HG03159 (cell line): ENCODE measurements around the gene KCNH5.
"Not testable (repeated sequence)": the region's sequence is repeated elsewhere in the genome, so short reads cannot be mapped to it uniquely, and the experiment has no call there.

Source experiments
- ATAC-seq: cut with Tn5 transposase; IDR thresholded peaks from one replicate; pipeline ENCODE4 v1.9.1; 2021; ENCODE audit warnings: mild to moderate bottlenecking, moderate library complexity; ENCODE audit not compliant: unreplicated experiment

KCNH5 gene

DNA sequence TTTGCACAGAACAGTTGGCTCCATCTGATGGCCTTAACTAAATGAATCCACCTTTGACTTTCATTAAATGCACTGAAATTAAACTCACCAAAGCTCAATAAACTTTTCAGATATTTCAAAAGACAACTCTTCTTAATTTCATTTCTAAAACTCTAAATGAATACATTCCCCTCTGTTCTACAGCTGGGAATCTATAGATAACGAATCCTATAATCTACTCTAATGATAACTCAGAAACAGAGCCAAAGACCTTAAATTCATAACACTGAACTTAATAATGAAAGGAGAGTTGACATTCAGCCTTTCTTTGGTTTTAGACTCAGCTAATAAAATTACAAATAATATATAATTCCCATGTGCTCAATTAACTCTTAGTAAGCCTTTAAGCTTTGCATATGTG is 150.5 kb downstream of the KCNH5 start:
- no peak for ATAC-seq

DNA sequence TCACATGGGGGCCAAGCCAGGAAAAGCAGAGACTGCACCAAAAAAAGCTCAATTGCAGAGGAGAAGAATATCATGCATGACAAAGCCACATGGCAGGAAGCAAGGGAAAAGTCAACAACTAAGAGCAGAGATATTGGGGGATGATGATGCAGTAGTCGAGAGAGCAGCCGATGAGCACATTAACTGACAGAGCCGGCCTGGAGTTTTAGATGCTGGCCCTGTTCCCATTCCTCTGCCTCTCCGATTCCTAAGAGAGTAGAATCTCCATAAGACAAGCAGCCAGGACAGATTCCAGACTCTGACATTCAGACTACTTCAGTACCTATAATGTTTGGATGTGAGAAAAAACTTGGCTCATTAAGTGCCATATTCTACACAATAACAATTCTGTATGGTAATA is 155.9 kb downstream of the KCNH5 start:
- no peak for ATAC-seq

DNA sequence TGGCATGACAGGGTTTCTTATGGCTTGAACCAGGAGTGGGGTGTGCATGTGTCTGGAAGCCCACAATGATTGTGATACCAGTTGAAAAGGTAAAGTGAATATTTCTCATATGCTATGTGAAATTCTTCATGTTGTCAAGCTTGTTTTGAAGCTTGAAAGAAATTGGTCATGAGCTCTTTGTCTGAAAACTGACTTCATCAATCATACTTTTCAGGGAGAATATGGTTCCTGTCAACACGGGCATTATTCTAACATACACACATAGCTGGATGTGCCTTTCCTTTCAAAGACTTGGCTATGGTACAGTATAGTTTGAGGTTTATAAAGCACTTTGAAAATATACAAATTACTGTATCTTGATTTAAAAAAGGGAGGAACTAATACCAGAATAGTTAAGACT is 158.8 kb downstream of the KCNH5 start:
- no peak for ATAC-seq

- ATAC-seq = no peak
These were observed 159.8 kb downstream of the KCNH5 start for GRCh38 chr14:62885451-62885850.

DNA sequence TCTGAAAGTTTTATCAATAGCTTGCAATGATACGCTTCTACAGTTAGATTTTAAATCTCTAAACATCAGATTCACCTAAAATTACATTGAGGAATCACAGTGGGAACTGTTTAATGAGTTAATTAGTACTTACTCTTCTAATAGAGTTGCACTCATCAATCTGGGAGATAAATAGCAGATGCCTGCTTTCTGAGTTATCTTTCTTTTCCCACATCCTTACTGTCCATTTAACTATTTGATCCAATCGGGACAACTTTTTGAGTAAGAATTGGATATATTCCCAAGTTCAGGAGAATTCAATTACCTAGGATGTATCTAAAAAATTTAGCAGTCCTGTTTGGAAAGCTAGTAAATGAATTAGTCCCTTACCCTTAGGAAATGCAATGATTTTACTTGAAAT is 162.3 kb downstream of the KCNH5 start:
- no peak for ATAC-seq

DNA sequence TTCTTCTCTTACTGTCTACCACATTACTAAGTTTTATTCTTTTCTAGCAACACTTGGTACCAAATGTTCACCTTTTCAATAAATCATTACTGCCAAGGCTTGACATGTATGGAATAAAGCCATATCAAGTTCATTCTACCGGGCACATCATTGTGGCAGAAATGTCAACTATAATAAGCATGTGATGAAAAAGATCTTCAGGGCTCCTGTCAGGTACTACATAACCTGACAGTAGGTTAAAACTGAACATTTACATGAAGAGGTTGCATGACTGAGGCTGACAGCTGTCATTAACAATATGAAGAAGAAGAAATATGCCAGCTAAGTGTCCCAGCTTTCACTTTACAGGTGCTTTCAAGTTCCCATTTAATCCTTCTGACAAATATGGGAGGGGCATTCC is 178.9 kb downstream of the KCNH5 start:
- no peak for ATAC-seq

DNA sequence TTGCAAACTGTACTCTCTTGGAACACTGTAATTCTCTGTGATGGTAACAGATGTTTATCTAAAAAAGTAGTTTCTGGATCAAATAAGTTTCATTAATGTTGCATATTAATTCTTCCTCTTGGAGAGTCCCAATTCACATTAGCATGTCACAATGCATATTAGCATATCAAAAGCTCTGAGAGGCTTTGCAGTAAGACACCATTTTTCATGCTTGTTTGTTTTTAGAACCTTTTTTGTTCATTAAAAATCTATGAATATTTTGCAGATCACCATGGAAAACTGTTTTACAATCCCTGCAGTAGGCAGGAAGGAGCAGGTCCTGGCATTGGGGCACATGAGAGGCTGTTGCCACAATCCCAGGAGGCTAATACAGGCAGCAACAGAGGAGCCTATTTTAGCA is 180.7 kb downstream of the KCNH5 start:
- ATAC-seq = no peak

- ATAC-seq = not testable (repeated sequence)
These were observed 187.2 kb downstream of the KCNH5 start for GRCh38 chr14:62858011-62858410.

GRCh38 chr14:62854951-62855350 is 190.3 kb downstream of the KCNH5 start:
- ATAC-seq = no peak

- ATAC-seq = no peak
These were observed 198.1 kb downstream of the KCNH5 start for GRCh38 chr14:62847168-62847567.

DNA sequence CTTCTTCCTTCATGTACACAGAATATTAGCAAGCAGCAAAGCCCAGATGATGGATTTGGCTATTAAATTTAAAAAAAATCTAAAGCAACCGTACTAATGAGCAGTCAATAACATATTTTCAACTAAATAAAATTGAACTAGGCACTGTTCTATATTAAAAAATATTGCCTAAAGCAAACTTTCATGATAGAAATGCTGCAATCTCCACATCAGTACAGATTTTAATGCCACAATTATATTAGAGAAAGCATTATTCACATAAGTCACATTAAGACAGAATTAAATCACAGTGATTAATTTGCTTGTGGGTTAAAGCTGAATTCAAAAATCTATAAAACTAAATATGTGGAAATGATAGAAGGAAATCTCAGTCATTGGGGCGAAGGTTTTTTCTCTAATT is 200.7 kb downstream of the KCNH5 start:
- no peak for ATAC-seq

DNA sequence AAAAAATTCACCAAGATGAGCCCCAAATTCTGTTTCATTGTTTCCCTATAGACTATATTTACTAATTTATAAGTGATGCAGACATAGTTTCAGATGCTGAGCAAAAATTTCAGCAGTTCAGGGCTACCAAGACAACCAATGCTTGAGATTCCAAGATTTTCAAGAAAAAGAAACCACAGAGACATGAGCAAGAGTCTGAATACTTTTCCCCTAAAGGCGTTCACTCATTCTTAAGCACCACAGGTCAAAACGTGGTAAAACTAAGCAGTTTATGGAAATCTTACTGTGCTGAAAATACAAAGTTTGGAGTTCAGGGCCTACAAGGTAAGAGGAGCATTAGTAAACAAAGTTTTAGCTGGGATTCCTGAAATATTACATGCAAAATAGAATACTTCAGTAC is 221.2 kb downstream of the KCNH5 start:
- ATAC-seq = no peak

GRCh38 chr14:62819931-62820330 is 225.3 kb downstream of the KCNH5 start:
- no peak for ATAC-seq

GRCh38 chr14:62807636-62808035 is 237.6 kb downstream of the KCNH5 start:
- no peak for ATAC-seq

DNA sequence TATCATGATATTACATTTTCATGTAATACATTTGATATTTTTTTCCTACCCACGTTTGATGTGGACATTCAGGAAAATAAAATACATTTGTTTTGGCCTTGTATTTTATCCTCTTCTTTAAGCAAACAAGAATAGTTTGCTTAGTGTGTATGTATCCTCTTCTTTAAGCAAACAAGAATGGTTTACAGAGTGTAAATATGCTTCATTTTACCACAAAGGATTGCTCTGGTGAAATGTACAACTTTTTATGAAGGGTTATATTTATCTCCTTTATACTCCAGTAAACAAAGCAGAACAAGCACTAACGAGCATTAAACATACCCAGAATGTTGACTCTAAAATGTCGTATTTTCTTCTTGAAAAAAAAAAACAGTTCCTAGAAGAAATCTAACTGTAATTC is 244.7 kb downstream of the KCNH5 start:
- ATAC-seq = no peak

- no peak for ATAC-seq
These were observed 248.8 kb downstream of the KCNH5 start for GRCh38 chr14:62796431-62796830.

DNA sequence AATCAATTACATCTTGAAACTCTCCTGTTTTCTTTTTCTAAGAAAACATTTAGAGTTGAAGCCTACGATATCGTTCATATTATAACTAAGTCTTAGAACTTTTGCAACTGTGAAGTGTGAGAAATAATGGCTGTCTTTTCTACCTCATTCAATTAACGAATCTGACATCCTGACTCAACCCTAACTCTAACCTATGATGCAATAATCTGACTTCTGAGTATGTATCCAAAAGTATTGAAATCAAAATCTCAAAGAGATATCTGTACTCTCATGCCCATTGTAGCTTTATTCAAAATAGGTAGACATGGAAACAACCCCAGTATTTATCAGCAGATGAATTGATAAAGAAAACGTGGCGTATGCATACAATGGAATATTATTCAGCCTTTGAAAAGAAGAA is 252.7 kb downstream of the KCNH5 start:
- no peak for ATAC-seq

DNA sequence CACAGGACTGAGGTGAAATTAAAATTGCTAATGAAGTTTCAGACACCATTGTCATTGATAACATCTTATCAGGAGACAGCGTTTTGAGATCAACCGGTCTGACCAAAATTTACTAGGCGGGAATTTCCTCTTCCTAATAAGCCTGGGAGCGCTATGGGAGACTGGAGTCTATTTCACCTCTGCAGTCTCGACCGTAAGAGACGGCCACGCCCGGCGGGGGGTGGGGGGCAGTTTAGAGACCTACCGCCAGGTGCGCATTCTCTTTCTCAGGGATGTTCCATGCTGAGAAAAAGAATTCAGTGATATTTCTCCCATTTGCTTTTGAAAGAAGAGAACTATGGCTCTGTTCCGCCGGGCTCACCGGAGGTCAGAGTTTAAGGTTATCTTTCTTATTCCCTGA is 263.9 kb downstream of the KCNH5 start:
- not testable (repeated sequence) for ATAC-seq

GRCh38 chr14:62778852-62779251 is 266.4 kb downstream of the KCNH5 start:
- no peak for ATAC-seq

DNA sequence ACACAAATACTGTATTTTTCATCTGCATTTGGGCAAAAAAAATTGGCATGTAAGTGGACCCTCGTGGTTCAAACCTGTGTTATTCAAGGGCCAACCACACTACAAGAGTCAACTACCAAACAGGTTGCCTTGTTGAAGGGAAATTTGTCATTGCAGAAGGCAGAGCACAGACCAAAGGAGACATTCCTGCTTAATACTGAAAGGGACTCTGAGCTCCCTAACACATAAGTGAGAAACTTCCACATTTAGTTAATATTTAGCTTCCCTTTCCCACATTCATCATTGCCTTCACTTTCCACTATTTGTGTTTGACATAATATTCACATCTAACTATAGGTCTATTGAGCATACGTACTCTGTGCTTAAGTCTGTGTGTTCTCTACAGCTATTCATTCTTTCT is 266.9 kb downstream of the KCNH5 start:
- no peak for ATAC-seq

- no peak for ATAC-seq
These were observed 267.7 kb downstream of the KCNH5 start for GRCh38 chr14:62777510-62777909.

DNA sequence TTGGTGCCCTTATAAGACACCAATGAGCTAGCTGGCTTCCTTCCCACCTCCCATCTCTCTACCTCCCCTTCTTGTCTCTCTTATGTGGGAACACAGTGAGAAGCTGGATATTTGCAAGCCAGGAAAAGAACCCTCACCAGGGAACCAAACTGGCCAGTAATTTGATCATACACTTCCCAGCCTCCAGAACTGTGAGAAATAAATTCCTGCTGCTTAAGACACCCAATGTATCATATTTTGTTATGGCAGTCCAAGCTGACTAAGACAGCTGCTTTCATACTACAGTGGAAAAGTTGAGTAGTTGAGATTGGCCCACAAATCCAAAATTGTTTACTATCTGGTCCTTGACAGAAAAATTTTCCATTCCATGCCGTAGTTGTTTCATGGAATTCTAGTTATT is 269.0 kb downstream of the KCNH5 start:
- no peak for ATAC-seq

GRCh38 chr14:62768753-62769152 is 276.5 kb downstream of the KCNH5 start:
- ATAC-seq = no peak

DNA sequence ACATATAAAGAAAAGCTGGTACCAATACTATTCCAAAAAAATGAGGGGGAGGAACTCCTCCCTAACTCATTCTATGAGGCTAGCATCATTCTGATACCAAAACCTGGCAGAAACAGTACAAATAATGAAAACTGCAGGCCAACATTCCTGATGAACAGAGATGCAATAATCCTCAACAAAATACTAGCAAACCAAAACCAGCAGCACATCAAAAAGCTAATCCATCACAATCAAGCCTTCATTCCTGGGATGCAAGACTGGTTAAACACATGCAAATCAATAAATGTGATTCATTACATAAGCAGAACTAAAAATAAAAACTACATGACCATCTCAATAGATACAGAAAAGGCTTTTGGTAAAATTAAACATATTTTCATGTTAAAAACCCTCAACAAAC is 281.3 kb downstream of the KCNH5 start:
- no peak for ATAC-seq
